NCI-H748 treated with DMSO at 0.1 percent for 48 hours (cell line): Measurements from ENCODE around the gene BMPER.

ENCODE experiments used
- DNase-seq: peaks from one replicate; lab custom pipeline; 2025; lab: John Stamatoyannopoulos, UW

The BMPER gene

GRCh38 chr7:34064519-34065158 is 159.3 kb downstream of the BMPER start:
- DNase-seq = no peak

GRCh38 chr7:34066411-34066810 is 161.1 kb downstream of the BMPER start:
- DNase-seq = no peak

- no peak for DNase-seq
Observed at GRCh38 chr7:34067005-34067778, 161.9 kb downstream of the BMPER start.

- no peak for DNase-seq
Observed at GRCh38 chr7:34069676-34070075, 164.3 kb downstream of the BMPER start.

GRCh38 chr7:34070511-34071323 is 165.4 kb downstream of the BMPER start:
- DNase-seq = no peak

- DNase-seq = no peak
Observed at GRCh38 chr7:34073676-34074075, 168.3 kb downstream of the BMPER start.

- no peak for DNase-seq
Observed at GRCh38 chr7:34074421-34074820, 169.1 kb downstream of the BMPER start.

- DNase-seq = no peak
Observed at GRCh38 chr7:34075523-34076370, 170.4 kb downstream of the BMPER start.

GRCh38 chr7:34077168-34077567 is 171.8 kb downstream of the BMPER start:
- no peak for DNase-seq

GRCh38 chr7:34078864-34079263 is 173.5 kb downstream of the BMPER start:
- DNase-seq = no peak

GRCh38 chr7:34080513-34080912 is 175.2 kb downstream of the BMPER start:
- DNase-seq = no peak

- DNase-seq = no peak
Observed at GRCh38 chr7:34081935-34082334, 176.6 kb downstream of the BMPER start.

GRCh38 chr7:34083440-34083839 is 178.1 kb downstream of the BMPER start:
- DNase-seq = no peak

GRCh38 chr7:34084651-34085050 is 179.3 kb downstream of the BMPER start:
- no peak for DNase-seq

- DNase-seq = no peak
Observed at GRCh38 chr7:34086064-34086463, 180.7 kb downstream of the BMPER start.

GRCh38 chr7:34086981-34087380 is 181.6 kb downstream of the BMPER start:
- no peak for DNase-seq

GRCh38 chr7:34087892-34088891 is 182.9 kb downstream of the BMPER start:
- no peak for DNase-seq

GRCh38 chr7:34090816-34091215 is 185.5 kb downstream of the BMPER start:
- DNase-seq = no peak

GRCh38 chr7:34091321-34091917 is 186.1 kb downstream of the BMPER start:
- DNase-seq = no peak

- DNase-seq = no peak
Observed at GRCh38 chr7:34093276-34093675, 187.9 kb downstream of the BMPER start.
